Esophagus squamous epithelium (tissue), 5 donors: Measurements from ENCODE around the gene TFAP2B. TPM values are rescaled to one million over a fixed set of nuclear protein-coding genes. Genes with fewer than 3 reads are reported as not detected.

Experiments
- DNase-seq: peaks from one replicate; lab custom pipeline; 2025; lab: John Stamatoyannopoulos, UW
- H3K27ac ChIP-seq, 4 donors: fragments of 200-600 bp; sonication (generic); one replicate each; pipeline ENCODE4 v1.5.1; 2016 to 2019; ENCODE audit warnings: mild to moderate bottlenecking in 1 of 4
- H3K27me3 ChIP-seq, 4 donors: fragments of 200-600 bp; sonication (generic); 1 replicate in 3 of 4; 2 replicates in 1 of 4; pipeline versions ENCODE4 v1.5.1 to v1.6.0; 2017 to 2021; ENCODE audit warnings: antibody characterized with exemption in 1 of 4
- H3K36me3 ChIP-seq, 3 donors: fragments of 200-600 bp; sonication (generic); one replicate each; pipeline ENCODE4 v1.5.1; 2016 to 2019
- H3K4me1 ChIP-seq, 3 donors: fragments of 200-600 bp; sonication (generic); one replicate each; pipeline ENCODE4 v1.5.1; 2017 to 2019
- H3K4me3 ChIP-seq, 4 donors: fragments of 200-600 bp; sonication (generic); 1 replicate in 3 of 4; 2 replicates in 1 of 4; pipeline ENCODE4 v1.5.1; 2016 to 2019; ENCODE audit warnings: mild to moderate bottlenecking in 2 of 4, moderate library complexity in 1 of 4
- H3K9me3 ChIP-seq, 3 donors: fragments of 200-600 bp; sonication (generic); one replicate each; pipeline ENCODE4 v1.5.1; 2016 to 2019
- POLR2A ChIP-seq, 4 donors: fragments of 450-650 bp; IDR thresholded peaks; one replicate each; pipeline ENCODE4 v1.6.1; 2017; ENCODE audit warnings: antibody characterized with exemption in 4 of 4, mild to moderate bottlenecking in 4 of 4, moderate library complexity in 3 of 4
- WGBS, 2 donors: methylation state at CpG; one replicate each; pipeline ENCODE4 v1.1.5; 2018; 5-methylcytosine and 5-hydroxymethylcytosine counted together
- intact Hi-C: fragments of 100-400 bp; cut with DNase I; formaldehyde crosslinking; loops from one replicate; pipeline ENCODE4 v1.15.0; 2022
- total RNA-seq, 4 donors: library from RNA; depleted of rRNA; stranded (reverse); fragments of >200 nt; gene quantifications; one replicate each; pipeline ENCODE4 v1.1.0, GENCODE V29; 2016
- TF ChIP-seq, protein P1 (sequence below), 6 experiments: fragments of 450-650 bp in 4 of 6; fragments of 200-600 bp in 2 of 6; sonication (generic) in 2 of 6; IDR thresholded peaks; one replicate each; pipeline ENCODE4 v1.5.1; 2016 to 2019; ENCODE audit warnings: antibody characterized with exemption in 6 of 6, mild to moderate bottlenecking in 4 of 6, moderate library complexity in 4 of 6
- donor health status: DM: yes; HTN: yes; CAD: no.

TFAP2B gene
- total RNA-seq, 4 donors from 2014 or later, result 0.35 to 4.4 (median 1.8) TPM

DNA sequence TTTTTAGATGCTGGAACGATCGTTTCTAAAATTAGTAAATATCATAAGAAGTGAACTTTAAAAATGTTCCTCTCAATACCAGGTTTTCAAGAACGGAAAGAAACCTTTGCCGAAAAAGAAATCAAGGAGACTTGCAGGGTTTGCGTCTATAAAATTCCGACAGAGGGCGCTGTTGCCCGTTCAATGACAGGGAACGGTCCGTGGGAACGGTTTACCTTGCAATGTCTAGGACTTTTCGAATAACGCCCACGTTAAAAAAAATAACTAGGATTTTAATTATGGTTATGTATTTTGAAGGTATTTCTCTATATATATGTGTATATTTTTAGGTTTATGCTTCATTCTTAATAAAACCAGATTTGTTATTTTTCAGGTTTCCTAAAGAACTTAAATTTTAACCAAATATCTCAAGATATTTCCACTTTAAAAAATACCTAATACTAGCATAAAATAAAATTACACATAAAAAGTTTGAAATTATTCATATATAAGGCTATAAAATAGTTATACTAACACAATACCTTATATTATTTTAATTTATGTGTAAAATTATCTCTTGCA lies 2.5 kb upstream of the TFAP2B start:
- H3K4me3 ChIP-seq, result peak overlapping the region; percentile 40 to 58 (median 55)
- H3K27me3 ChIP-seq, result peaks cover 0 to 68% (median 6%) of the 10 kb centered on the region in 4 donors
- intact Hi-C loops, result loop anchor here (5.0 to 10.0 kb wide), 2 partner anchors 726 to 1229 kb away; no protein-coding TSS in a partner anchor
- DNase-seq, result no peak
- TF ChIP-seq, protein P1, sequence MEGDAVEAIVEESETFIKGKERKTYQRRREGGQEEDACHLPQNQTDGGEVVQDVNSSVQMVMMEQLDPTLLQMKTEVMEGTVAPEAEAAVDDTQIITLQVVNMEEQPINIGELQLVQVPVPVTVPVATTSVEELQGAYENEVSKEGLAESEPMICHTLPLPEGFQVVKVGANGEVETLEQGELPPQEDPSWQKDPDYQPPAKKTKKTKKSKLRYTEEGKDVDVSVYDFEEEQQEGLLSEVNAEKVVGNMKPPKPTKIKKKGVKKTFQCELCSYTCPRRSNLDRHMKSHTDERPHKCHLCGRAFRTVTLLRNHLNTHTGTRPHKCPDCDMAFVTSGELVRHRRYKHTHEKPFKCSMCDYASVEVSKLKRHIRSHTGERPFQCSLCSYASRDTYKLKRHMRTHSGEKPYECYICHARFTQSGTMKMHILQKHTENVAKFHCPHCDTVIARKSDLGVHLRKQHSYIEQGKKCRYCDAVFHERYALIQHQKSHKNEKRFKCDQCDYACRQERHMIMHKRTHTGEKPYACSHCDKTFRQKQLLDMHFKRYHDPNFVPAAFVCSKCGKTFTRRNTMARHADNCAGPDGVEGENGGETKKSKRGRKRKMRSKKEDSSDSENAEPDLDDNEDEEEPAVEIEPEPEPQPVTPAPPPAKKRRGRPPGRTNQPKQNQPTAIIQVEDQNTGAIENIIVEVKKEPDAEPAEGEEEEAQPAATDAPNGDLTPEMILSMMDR (IDR thresholded peaks at IDR 0.05), result peak; percentile 45 to 93 (median 85)
- no peak for TF ChIP-seq POLR2A (IDR thresholded peaks at IDR 0.05)
- H3K9me3 ChIP-seq, result no peaks in the 10 kb centered on the region
- no peaks in the 10 kb centered on the region for H3K36me3 ChIP-seq
- peak overlapping the region in 3 of 4 donors; percentile 68 to 96 (median 89) for H3K27ac ChIP-seq
- WGBS, 2 donors, result 0 to 1% methylated on average over 14 of the region's 14 CpGs
- peaks cover 3 to 55% (median 12%) of the 10 kb centered on the region in 3 donors for H3K4me1 ChIP-seq

DNA sequence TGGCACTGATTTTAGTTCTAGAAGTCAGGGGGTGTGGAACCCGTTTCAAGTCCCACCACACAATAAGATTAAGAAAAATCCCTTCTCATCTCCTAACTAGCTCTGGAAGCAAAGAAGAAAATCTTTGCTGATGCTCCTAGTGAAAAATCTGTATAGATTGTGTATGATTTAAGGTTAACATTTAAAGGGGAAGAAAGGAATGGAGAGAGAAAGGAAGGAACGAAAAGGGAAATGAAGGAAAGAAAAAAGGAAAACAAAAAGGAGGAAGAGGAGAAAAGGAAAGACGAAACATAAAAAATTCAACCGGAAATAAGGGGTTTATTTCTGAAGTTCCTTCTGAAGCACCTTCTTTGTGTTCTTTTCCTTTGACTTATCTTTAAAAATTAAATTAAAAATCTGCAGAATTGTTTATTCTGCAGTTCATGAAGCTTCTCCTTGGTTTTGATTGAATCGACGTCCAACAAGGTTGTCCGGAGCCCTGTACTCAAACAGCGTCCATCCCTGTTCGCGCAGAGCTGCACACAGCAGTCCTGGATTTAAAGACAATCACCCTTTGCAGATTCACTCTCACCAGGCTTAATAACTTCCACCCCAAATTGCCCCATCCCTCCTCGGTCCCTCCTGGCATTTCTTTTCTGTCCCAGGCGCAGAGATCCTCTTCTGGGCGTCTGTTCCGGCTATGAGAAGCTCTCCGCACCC lies 1.6 kb upstream of the TFAP2B start:
- H3K27me3 ChIP-seq, result peaks cover 0 to 77% (median 6%) of the 10 kb centered on the region in 4 donors
- TF ChIP-seq, protein P1 (IDR thresholded peaks at IDR 0.05), result no peak
- no peak for TF ChIP-seq POLR2A (IDR thresholded peaks at IDR 0.05)
- intact Hi-C loops, result loop anchor here (5.0 to 10.0 kb wide), 2 partner anchors 725 to 1228 kb away; no protein-coding TSS in a partner anchor
- peak overlapping the region in 3 of 4 donors; percentile 40 to 96 (median 89) for H3K27ac ChIP-seq
- no peaks in the 10 kb centered on the region for H3K36me3 ChIP-seq
- no peaks in the 10 kb centered on the region for H3K9me3 ChIP-seq
- H3K4me3 ChIP-seq, result peak overlapping the region in 2 of 4 donors; percentile 23 to 64
- H3K4me1 ChIP-seq, result peaks cover 3 to 64% (median 12%) of the 10 kb centered on the region in 3 donors
- WGBS, 2 donors, result 21 to 32% methylated on average over 14 to 15 of the region's 15 CpGs
- DNase-seq, result no peak

DNA sequence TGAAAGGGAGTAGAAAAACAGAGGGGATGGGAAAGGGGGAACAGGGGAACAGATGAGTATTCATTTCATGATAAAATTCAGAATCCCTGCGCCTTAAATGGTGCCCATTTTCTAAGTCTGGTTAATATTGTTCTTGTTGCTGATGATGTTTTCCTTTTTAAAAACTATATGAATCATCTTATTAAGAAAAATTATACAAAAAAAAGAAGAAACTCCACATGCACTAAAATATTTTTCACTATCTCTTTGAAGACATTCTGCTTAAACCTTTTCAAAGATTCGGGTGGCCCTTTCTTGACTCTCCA lies 1.1 kb upstream of the TFAP2B start:
- WGBS, 2 donors, result 36 to 47% methylated on average over 2 of the region's 2 CpGs
- intact Hi-C loops, result loop anchor here (5.0 to 10.0 kb wide), 2 partner anchors 725 to 1227 kb away; no protein-coding TSS in a partner anchor
- no peak for TF ChIP-seq POLR2A (IDR thresholded peaks at IDR 0.05)
- TF ChIP-seq, protein P1 (IDR thresholded peaks at IDR 0.05), result no peak
- Histone ChIP-seq H3K27ac (peak overlapping the region in 3 of 4 donors; percentile 40 to 96 (median 89)), H3K27me3 (peaks cover 0 to 82% (median 6%) of the 10 kb centered on the region in 4 donors), H3K9me3 (no peaks in the 10 kb centered on the region), H3K36me3 (no peaks in the 10 kb centered on the region), H3K4me1 (peaks cover 3 to 69% (median 12%) of the 10 kb centered on the region in 3 donors), H3K4me3 (peak overlapping the region in 2 of 4 donors; percentile 23 to 64)
- no peak for DNase-seq

DNA sequence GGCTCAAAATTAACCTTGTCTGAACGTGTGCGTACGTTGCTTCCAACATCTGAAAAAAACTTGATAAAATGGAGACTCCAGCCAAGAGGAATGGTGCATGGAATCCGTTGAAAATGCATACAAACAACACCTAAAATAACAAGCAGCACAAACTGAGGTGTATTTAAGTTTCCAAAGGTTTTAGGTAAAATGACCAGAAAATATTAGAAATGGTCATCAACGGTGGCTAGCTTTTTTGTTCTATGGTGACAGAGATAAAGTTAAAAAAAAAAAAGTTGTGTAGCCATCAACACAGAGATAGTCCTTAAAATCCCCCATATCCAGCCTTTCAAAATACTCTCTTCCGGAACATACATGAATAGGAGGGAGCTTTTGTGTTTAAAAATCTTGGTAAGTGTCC lies 651 bp upstream of the TFAP2B start:
- TF ChIP-seq, protein P1 (IDR thresholded peaks at IDR 0.05), result no peak
- TF ChIP-seq POLR2A (IDR thresholded peaks at IDR 0.05), result no peak
- H3K4me3 ChIP-seq, result peak overlapping the region in 2 of 4 donors; percentile 55 to 64
- no peak for DNase-seq
- peak overlapping the region in 3 of 4 donors; percentile 11 to 96 (median 89) for H3K27ac ChIP-seq
- H3K36me3 ChIP-seq, result no peaks in the 10 kb centered on the region
- intact Hi-C loops, result loop anchor here (5.0 to 10.0 kb wide), 2 partner anchors 724 to 1227 kb away; no protein-coding TSS in a partner anchor
- WGBS, 2 donors, result 25 to 39% methylated on average over 6 of the region's 6 CpGs
- H3K4me1 ChIP-seq, result peaks cover 3 to 73% (median 12%) of the 10 kb centered on the region in 3 donors
- peaks cover 0 to 84% (median 6%) of the 10 kb centered on the region in 4 donors for H3K27me3 ChIP-seq
- no peaks in the 10 kb centered on the region for H3K9me3 ChIP-seq
